GM12801 (cell line): ENCODE data around the gene PXDC1.

Experiments used
- CTCF ChIP-seq: IDR thresholded peaks from one replicate; pipeline ENCODE4 v1.5.1; 2011; ENCODE audit warnings: control low read depth; ENCODE audit not compliant: insufficient read length; ENCODE audit errors: extremely low read depth

PXDC1 gene

GRCh38 chr6:3795836-3796718, 44.6 kb upstream of the PXDC1 start:
- no peak for TF ChIP-seq CTCF

DNA sequence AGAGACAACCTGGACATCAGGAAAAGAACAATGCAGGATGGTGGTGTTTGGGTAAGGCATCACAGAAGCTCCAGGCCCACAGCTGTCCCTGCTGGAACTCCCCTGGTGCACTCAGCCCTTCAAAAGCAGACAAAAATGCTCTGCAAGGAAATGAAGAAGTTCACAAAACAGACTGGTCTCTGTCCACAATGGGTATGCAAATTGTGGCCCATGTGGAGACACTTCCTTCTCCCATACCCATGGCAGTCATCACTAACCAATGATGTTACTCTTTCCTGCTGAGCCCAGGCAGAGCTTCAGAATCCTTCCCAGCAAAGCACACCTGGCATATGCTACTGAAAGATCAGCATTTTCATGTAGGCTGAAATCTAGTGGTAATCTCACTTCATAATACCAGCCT, 42.6 kb upstream of the PXDC1 start:
- TF ChIP-seq CTCF: no peak

GRCh38 chr6:3793545-3793944, 42.0 kb upstream of the PXDC1 start:
- no peak for TF ChIP-seq CTCF

DNA sequence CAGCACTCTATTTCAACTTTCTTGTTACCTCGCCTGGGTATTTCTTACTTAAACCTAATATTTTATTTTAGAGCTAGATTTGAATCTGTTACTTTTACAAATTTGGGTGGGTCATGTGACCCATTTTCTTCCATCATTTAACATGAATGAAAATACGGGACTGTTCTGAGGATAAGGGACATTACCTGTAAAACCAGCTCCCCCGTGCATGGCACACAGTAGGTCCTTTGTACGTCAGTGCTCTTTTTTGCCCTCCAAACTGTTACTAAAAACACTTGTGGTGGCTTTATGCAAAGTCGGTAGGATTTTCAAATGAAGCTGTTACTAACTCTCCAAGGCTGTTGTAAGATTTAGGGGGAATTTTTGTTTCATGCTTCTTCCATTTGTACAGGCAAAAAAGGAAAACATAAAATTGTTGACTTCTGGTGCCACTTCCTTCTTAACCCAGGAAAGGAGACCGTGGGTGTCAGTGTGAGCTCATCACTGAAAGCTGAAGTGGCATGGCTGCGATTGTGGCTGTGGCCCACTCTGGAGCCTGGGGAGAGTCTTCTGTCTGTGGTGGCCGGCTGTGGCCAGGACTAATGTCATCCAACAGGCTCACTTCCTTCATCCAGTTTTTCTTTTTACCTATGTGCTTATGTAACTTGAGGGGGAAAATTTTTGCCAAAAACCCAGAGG, 40.2 kb upstream of the PXDC1 start:
- TF ChIP-seq CTCF: no peak

- TF ChIP-seq CTCF: no peak
These were observed 38.5 kb upstream of the PXDC1 start for GRCh38 chr6:3789896-3790558.

DNA sequence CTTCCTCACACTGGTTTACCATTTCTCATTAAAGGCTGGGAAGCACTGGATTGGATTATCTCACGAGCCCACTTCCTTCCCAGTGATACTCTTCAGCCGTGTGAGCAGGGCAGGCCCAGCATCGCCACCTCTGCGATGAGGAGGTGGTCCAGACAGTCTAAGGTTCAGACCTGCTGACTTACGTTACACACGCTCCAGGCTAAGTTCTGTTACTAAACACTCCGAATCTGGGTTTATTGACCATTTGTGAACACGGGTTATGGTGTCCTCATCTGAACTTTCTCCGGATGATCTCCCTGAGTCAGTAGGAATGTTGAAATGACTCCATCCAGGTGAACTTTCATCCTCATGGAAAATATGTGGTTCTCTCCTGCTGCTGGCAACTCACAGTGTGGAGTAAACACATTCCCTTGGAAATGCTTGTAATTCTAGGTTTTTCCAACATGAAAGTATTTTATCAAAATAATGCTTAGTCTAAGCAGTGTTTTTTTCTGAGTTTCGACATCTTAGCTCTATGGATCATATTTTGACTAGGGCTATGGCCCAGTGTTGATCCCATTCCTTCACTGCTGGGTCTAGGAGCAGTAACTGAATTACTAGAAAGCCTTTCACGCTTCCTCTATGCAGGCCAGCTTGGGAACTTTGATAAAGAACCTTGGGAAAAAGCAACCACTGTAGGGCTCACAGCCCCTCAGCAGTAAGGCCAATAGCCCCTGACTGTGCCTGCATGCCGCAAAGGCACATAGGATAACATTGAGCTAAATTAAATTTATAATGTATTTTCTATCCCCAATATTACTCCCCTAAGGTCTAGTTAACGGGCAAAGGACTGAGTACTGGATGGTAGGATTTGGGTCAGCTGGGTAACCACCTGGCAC, 37.7 kb upstream of the PXDC1 start:
- TF ChIP-seq CTCF: no peak
